Heart right ventricle (tissue), 16 donors: ENCODE data around the gene PIGX. TPM values are rescaled to one million over a fixed set of nuclear protein-coding genes. Genes with fewer than 3 reads are reported as not detected.
"Not testable (repeated sequence)": the region's sequence is repeated elsewhere in the genome, so short reads cannot be mapped to it uniquely, and the experiment has no call there.

Experiments used
- ATAC-seq, 8 donors: fragments of 200-7000 bp; cut with Tn5 transposase; one replicate each; pipeline ENCODE4 v1.9.1; 2020; ENCODE audit warnings: mild to moderate bottlenecking in 8 of 8, moderate library complexity in 8 of 8, moderate number of reproducible peaks in 1 of 8
- DNase-seq, 2 donors: peaks; one replicate each; pipeline ENCODE4 v3.0.0-alpha.2; 2020
- H3K27ac ChIP-seq, 10 donors: fragments of 200-600 bp; sonication (generic) in 2 of 10; one replicate each; pipeline versions ENCODE4 v1.5.0 to v1.8.0; 2020 to 2022; ENCODE audit warnings: mild to moderate bottlenecking in 3 of 10
- H3K27me3 ChIP-seq, 7 donors: fragments of 200-600 bp; one replicate each; pipeline ENCODE4 v1.8.0; 2021 to 2022; ENCODE audit warnings: mild to moderate bottlenecking in 2 of 7
- H3K36me3 ChIP-seq, 9 donors: fragments of 200-600 bp; sonication (generic) in 1 of 9; one replicate each; pipeline versions ENCODE4 v1.5.0 to v1.8.0; 2020 to 2022; ENCODE audit warnings: mild to moderate bottlenecking in 2 of 9
- H3K4me1 ChIP-seq, 9 donors: fragments of 200-600 bp; sonication (generic) in 1 of 9; one replicate each; pipeline versions ENCODE4 v1.5.0 to v1.8.0; 2020 to 2022; ENCODE audit warnings: mild to moderate bottlenecking in 4 of 9
- H3K4me3 ChIP-seq, 10 donors: fragments of 200-600 bp; sonication (generic) in 2 of 10; one replicate each; pipeline versions ENCODE4 v1.5.0 to v1.8.0; 2020 to 2022; ENCODE audit warnings: mild to moderate bottlenecking in 7 of 10, moderate library complexity in 2 of 10
- H3K9me3 ChIP-seq, 11 donors: fragments of 200-600 bp in 10 of 11; sonication (generic) in 2 of 11; one replicate each; pipeline versions ENCODE4 v1.5.0 to v1.8.0; 2013 to 2022; ENCODE audit warnings: mild to moderate bottlenecking in 2 of 11, control low read depth in 1 of 11, moderate library complexity in 1 of 11
- CTCF ChIP-seq, 9 donors: fragments of 200-600 bp; sonication (generic) in 2 of 9; IDR thresholded peaks; one replicate each; pipeline versions ENCODE4 v1.5.0 to v1.8.0; 2021 to 2022; ENCODE audit warnings: antibody characterized with exemption in 9 of 9, mild to moderate bottlenecking in 5 of 9, moderate library complexity in 1 of 9
- WGBS, 2 donors: extraction: QIAGEN DNeasy Blood & Tissue Kit; methylation state at CpG; one replicate each; pipeline ENCODE4 v1.1.7; 2013; ENCODE audit warnings: inconsistent platforms in 1 of 2; 5-methylcytosine and 5-hydroxymethylcytosine counted together
- intact Hi-C, 10 donors: fragments of 100-400 bp; cut with DNase I; formaldehyde crosslinking; loops; one replicate each; pipeline versions ENCODE4 v1.11.1 to v1.14.2; 2022
- polyA plus RNA-seq, 2 donors: library from polyadenylated mRNA; stranded (reverse); fragments of 200-250 nt; gene quantifications; one replicate each; pipeline ENCODE4 v1.2.3, GENCODE V29; 2013
- total RNA-seq, 10 donors: library from RNA; stranded (reverse); fragmentation: NEBNext Ultra II Directional in 3 of 10; extraction: Animal tissue kit (Norgen Biotek cat#: 25700) in 3 of 10; gene quantifications; one replicate each; pipeline versions ENCODE4 v1.2.1 to v1.2.4, GENCODE V29; 2021 to 2023
- donor health status: Arrhythmogenic right ventricular cardiomyopathy.
- donor health status: ischemic (EF 13 %, LVEDD 7.1; RV severe dilation, severe dysfunction).
- donor health status: healthy with polysubstance abuse.
- donor health status: DM: no; HTN: yes; CAD: no.
- donor health status: DM: no; HTN: no; CAD: no.
- donor health status: ischemic (EF 25% LVEDD 6.9; RV normal size, moderate dysfunction).
- donor health status: ischemic (EF 25% LVEDD 5.7; RV mildly dilated, moderate dysfunction).
- donor health status: healthy.
- donor health status: DM: yes; HTN: yes; CAD: no.
- donor health status: Ischemic cardiomyopathy.
- donor health status: ischemic (EF 35%, LVEDD 5.7; RV mildly dilated, moderate dysfunction).
- donor health status: nonischemic (EF 11% LVEDD 7.7; RV severe dilation, severe dysfunction).
- donor health status: DM: yes; HTN: yes; CAD: no.
- donor health status: PGD.
- donor health status: ischemic (EF 29% LVEDD 5.4; RV normal size, mild dysfunction).
- donor health status: nonischemic (EF 23%, LVEDD 6.1; RV moderate dilation, normal function).

PIGX gene
- total and polyA plus RNA-seq, 12 donors, result 8.3 to 21.9 (median 16.3) TPM

GRCh38 chr3:196740481-196741248 is 28.5 kb downstream of the PIGX start:
- TF ChIP-seq CTCF (IDR thresholded peaks at IDR 0.05), result no peak
- H3K4me3 ChIP-seq, result peak overlapping the region; percentile 82 to 99 (median 91)
- DNase-seq (peak in 1 of 2 donors; percentile 19), ATAC-seq (peak; percentile 1 to 46 (median 18))
- H3K9me3 ChIP-seq, result peaks cover 0 to 4% (median 0%) of the 10 kb centered on the region in 11 donors
- 0 to 1% methylated on average over 30 of the region's 30 CpGs for WGBS, 2 donors
- intact Hi-C loops, result loop anchor here in 1 of 10 donors (5.0 kb wide), 1 partner anchor 72 kb away; no protein-coding TSS in a partner anchor
- no peaks in the 10 kb centered on the region for H3K27me3 ChIP-seq
- H3K4me1 ChIP-seq, result peaks cover 0 to 40% (median 17%) of the 10 kb centered on the region in 9 donors
- peaks cover 0 to under 1% (median 0%) of the 10 kb centered on the region in 9 donors for H3K36me3 ChIP-seq
- H3K27ac ChIP-seq, result peak overlapping the region; percentile 96 to 99 (median 98)

- intact Hi-C loops, result loop anchor here in 1 of 10 donors (5.0 kb wide), 1 partner anchor 71 kb away; no protein-coding TSS in a partner anchor
- 24 to 29% methylated on average over 5 of the region's 5 CpGs for WGBS, 2 donors
- H3K4me1 ChIP-seq, result peaks cover 0 to 47% (median 17%) of the 10 kb centered on the region in 9 donors
- peaks cover 0 to 4% (median 0%) of the 10 kb centered on the region in 11 donors for H3K9me3 ChIP-seq
- ATAC-seq (no peak), DNase-seq (no peak)
- peak overlapping the region; percentile 82 to 99 (median 91) for H3K4me3 ChIP-seq
- H3K27ac ChIP-seq, result peak overlapping the region; percentile 96 to 99 (median 98)
- peaks cover 0 to 8% (median 0%) of the 10 kb centered on the region in 9 donors for H3K36me3 ChIP-seq
- TF ChIP-seq CTCF (IDR thresholded peaks at IDR 0.05), result no peak
- H3K27me3 ChIP-seq, result no peaks in the 10 kb centered on the region
Measured at GRCh38 chr3:196741249-196741889, 29.2 kb downstream of the PIGX start.

DNA sequence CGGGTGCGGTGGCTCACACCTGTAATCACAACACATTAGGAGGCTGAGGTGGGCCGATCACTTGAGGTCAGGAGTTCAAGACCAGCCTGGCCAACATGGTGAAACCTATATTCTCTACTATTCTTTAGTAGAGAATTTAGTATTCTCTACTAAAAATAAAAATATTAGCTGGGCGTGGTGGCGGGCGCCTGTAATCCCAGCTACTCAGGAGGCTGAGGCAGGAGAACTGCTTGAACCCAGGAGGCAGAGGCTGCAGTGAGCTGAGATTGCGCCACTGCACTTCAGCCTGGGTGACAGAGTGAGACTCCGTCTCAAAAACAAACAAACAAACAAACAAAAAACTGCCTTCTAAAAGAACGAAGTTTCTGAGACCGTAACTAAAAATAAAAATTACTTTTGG is 31.4 kb downstream of the PIGX start:
- WGBS, 2 donors, result 95 to 97% methylated on average over 10 of the region's 10 CpGs
- not testable (repeated sequence) for H3K9me3 ChIP-seq, DNase-seq, ATAC-seq, H3K27me3 ChIP-seq, H3K27ac ChIP-seq, H3K4me3 ChIP-seq
- intact Hi-C loops, result loop anchor here in 1 of 10 donors (5.0 kb wide), 1 partner anchor 69 kb away; no protein-coding TSS in a partner anchor
- Histone ChIP-seq H3K4me1 (peaks cover 0 to 53% (median 17%) of the 10 kb centered on the region in 9 donors), H3K36me3 (peaks cover 0 to 23% (median 0%) of the 10 kb centered on the region in 9 donors)

DNA sequence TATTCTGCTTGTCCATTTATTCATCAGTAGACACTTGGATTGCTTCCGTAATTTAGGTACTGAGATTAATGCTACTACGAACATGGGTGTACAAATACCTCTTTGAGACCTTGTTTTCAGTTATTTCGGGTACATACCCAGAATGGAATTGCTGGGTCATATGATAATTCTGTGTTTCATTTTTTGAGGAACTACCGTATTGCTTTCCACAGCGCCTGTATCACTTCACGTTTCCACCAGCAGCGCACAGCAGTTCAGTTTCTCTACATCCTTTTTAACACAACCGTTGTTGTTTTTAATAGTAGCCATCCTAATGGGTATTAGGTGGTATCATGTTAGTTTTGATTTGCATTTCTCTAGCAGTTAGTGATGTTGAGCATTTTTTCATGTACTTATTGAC is 36.9 kb downstream of the PIGX start:
- Histone ChIP-seq H3K4me3 (no peak overlapping the region), H3K27me3 (no peaks in the 10 kb centered on the region), H3K27ac (no peak overlapping the region), H3K9me3 (peaks cover 0 to 5% (median 0%) of the 10 kb centered on the region in 11 donors), H3K4me1 (peaks cover 0 to 40% (median 6%) of the 10 kb centered on the region in 9 donors), H3K36me3 (peaks cover 0 to 55% (median 0%) of the 10 kb centered on the region in 9 donors)
- WGBS, 2 donors, result 84 to 89% methylated on average over 8 of the region's 8 CpGs
- ATAC-seq, result no peak
- DNase-seq, result no peak
- no peak for TF ChIP-seq CTCF (IDR thresholded peaks at IDR 0.05)
- intact Hi-C loops, result no loop called here
